GM21786 (cell line): ENCODE data around the gene BICDL1.
"Not testable (repeated sequence)": the region's sequence is repeated elsewhere in the genome, so short reads cannot be mapped to it uniquely, and the experiment has no call there.

Experiments used
- ATAC-seq: cut with Tn5 transposase; IDR thresholded peaks from one replicate; pipeline ENCODE4 v1.9.1; 2021; ENCODE audit not compliant: unreplicated experiment

Gene BICDL1

GRCh38 chr12:120000556-120000955, 11.5 kb downstream of the BICDL1 start:
- ATAC-seq: no peak

GRCh38 chr12:120006258-120006975, 17.4 kb downstream of the BICDL1 start:
- no peak for ATAC-seq

- no peak for ATAC-seq
These were observed 18.2 kb downstream of the BICDL1 start for GRCh38 chr12:120007272-120007671.

- ATAC-seq: no peak
These were observed 21.7 kb downstream of the BICDL1 start for GRCh38 chr12:120010661-120011230.

- peak; percentile 89 for ATAC-seq
These were observed 23.1 kb downstream of the BICDL1 start for GRCh38 chr12:120012067-120012621.

GRCh38 chr12:120013659-120014380, 24.8 kb downstream of the BICDL1 start:
- ATAC-seq: peak; percentile 57

- not testable (repeated sequence) for ATAC-seq
These were observed 25.3 kb downstream of the BICDL1 start for GRCh38 chr12:120014381-120014735.

GRCh38 chr12:120015313-120015712, 26.3 kb downstream of the BICDL1 start:
- no peak for ATAC-seq

GRCh38 chr12:120016199-120016598, 27.2 kb downstream of the BICDL1 start:
- ATAC-seq: not testable (repeated sequence)

- no peak for ATAC-seq
These were observed 30.2 kb downstream of the BICDL1 start for GRCh38 chr12:120019197-120019596.

- ATAC-seq: no peak
These were observed 30.9 kb downstream of the BICDL1 start for GRCh38 chr12:120019938-120020337.

- ATAC-seq: no peak
These were observed 35.2 kb downstream of the BICDL1 start for GRCh38 chr12:120024193-120024592.

GRCh38 chr12:120025640-120026039, 36.6 kb downstream of the BICDL1 start:
- ATAC-seq: no peak

- no peak for ATAC-seq
These were observed 43.2 kb downstream of the BICDL1 start for GRCh38 chr12:120032242-120032641.

GRCh38 chr12:120037851-120038250, 48.8 kb downstream of the BICDL1 start:
- no peak for ATAC-seq

- no peak for ATAC-seq
These were observed 50.7 kb downstream of the BICDL1 start for GRCh38 chr12:120039711-120040110.

GRCh38 chr12:120041386-120042231, 52.6 kb downstream of the BICDL1 start:
- ATAC-seq: no peak

- not testable (repeated sequence) for ATAC-seq
These were observed 56.3 kb downstream of the BICDL1 start for GRCh38 chr12:120045367-120045766.

GRCh38 chr12:120047072-120047471, 58.0 kb downstream of the BICDL1 start:
- ATAC-seq: no peak

- ATAC-seq: no peak
These were observed 59.2 kb downstream of the BICDL1 start for GRCh38 chr12:120048263-120048662.

GRCh38 chr12:120049426-120049825, 60.4 kb downstream of the BICDL1 start:
- no peak for ATAC-seq
